CD4-positive, alpha-beta memory T cell (primary cell): Measurements from ENCODE around the gene PDE8A. TPM values are rescaled to one million over a fixed set of nuclear protein-coding genes. Genes with fewer than 3 reads are reported as not detected.
A peak's percentile ranks its signal among the peaks of the same experiment; 100 is the strongest.

Source experiments
- CTCF ChIA-PET: fragments of 350-600 bp; sonication (Branson Sonifier 250); formaldehyde crosslinking; loops from one replicate; lab custom pipeline; 2021; ENCODE audit warnings: inconsistent platforms; ENCODE audit not compliant: partially characterized antibody; lab: Charles Lee
- POLR2A ChIA-PET: fragments of 350-600 bp; sonication (Branson Sonifier 250); formaldehyde crosslinking; loops from one replicate; lab custom pipeline; 2021; ENCODE audit not compliant: partially characterized antibody; lab: Charles Lee
- DNase-seq, 5 donors: peaks; one replicate each; pipeline versions ENCODE4 v3.0.0 to v3.0.0-alpha.2; 2020 to 2022; ENCODE audit warnings: mixed read lengths in 1 of 5
- H3K27ac ChIP-seq: one replicate; pipeline ENCODE4 v1.7.0; 2013; ENCODE audit warnings: low read depth, low read length
- H3K27me3 ChIP-seq: 2 replicates; pipeline ENCODE4 v1.7.0; 2013; ENCODE audit warnings: mild to moderate bottlenecking, low read length, moderate library complexity; ENCODE audit not compliant: insufficient read depth
- H3K36me3 ChIP-seq: 2 replicates; pipeline ENCODE4 v1.7.0; 2013; ENCODE audit warnings: mild to moderate bottlenecking, low read length, moderate library complexity; ENCODE audit not compliant: insufficient read depth
- H3K4me1 ChIP-seq: 2 replicates; pipeline ENCODE4 v1.7.0; 2013; ENCODE audit warnings: mild to moderate bottlenecking, low read length, moderate library complexity; ENCODE audit not compliant: insufficient read depth
- H3K4me3 ChIP-seq, 2 donors: one replicate each; pipeline ENCODE4 v1.7.0; 2013; ENCODE audit warnings: low read length in 2 of 2, mild to moderate bottlenecking in 1 of 2
- H3K9me3 ChIP-seq, 2 donors: one replicate each; pipeline ENCODE4 v1.7.0; 2013; ENCODE audit warnings: low read length in 2 of 2, control low read depth in 1 of 2; ENCODE audit not compliant: control insufficient read depth in 1 of 2
- H3K27ac Mint-ChIP-seq, 7 donors: one replicate each; pipeline ENCODE4 v1.8.0; 2020 to 2021; ENCODE audit warnings: mixed read lengths in 7 of 7, mild to moderate bottlenecking in 6 of 7, inconsistent platforms in 3 of 7, moderate library complexity in 3 of 7
- H3K27me3 Mint-ChIP-seq, 2 donors: one replicate each; pipeline ENCODE4 v1.8.0; 2020 to 2021; ENCODE audit warnings: mixed read lengths in 2 of 2
- H3K36me3 Mint-ChIP-seq, 2 donors: one replicate each; pipeline ENCODE4 v1.8.0; 2020 to 2021; ENCODE audit warnings: mixed read lengths in 2 of 2, inconsistent platforms in 1 of 2, mild to moderate bottlenecking in 1 of 2
- H3K4me1 Mint-ChIP-seq, 4 donors: one replicate each; pipeline ENCODE4 v1.8.0; 2020 to 2021; ENCODE audit warnings: mixed read lengths in 4 of 4, mild to moderate bottlenecking in 1 of 4
- H3K4me3 Mint-ChIP-seq, 8 donors: one replicate each; pipeline ENCODE4 v1.8.0; 2020 to 2021; ENCODE audit warnings: mixed read lengths in 8 of 8, mild to moderate bottlenecking in 7 of 8, moderate library complexity in 6 of 8, inconsistent platforms in 3 of 8
- H3K9me3 Mint-ChIP-seq, 8 donors: one replicate each; pipeline ENCODE4 v1.8.0; 2020 to 2021; ENCODE audit warnings: mixed read lengths in 8 of 8, mild to moderate bottlenecking in 5 of 8, inconsistent platforms in 3 of 8, moderate library complexity in 1 of 8
- intact Hi-C: fragments of 100-400 bp; cut with micrococcal nuclease; formaldehyde crosslinking; loops from one replicate; pipeline ENCODE4 v1.15.1; 2023
- polyA plus RNA-seq, 2 donors: library from polyadenylated mRNA; unstranded; fragments of 300-500 nt; fragmentation: Illumina TruSeq; gene quantifications; one replicate each; pipeline ENCODE4 v1.2.3, GENCODE V29; 2021
- total RNA-seq, 2 experiments: library from RNA; stranded (reverse); gene quantifications; one replicate each; pipeline ENCODE4 v1.2.3, GENCODE V29; 2021

PDE8A gene
- total and polyA plus RNA-seq, 4 experiments from 2014 or later = 1.9 to 41.3 (median 22.4) TPM

- CTCF ChIA-PET = no interaction called here
Observed at GRCh38 chr15:84970843-84971242, 10.8 kb upstream of the PDE8A start.

DNA sequence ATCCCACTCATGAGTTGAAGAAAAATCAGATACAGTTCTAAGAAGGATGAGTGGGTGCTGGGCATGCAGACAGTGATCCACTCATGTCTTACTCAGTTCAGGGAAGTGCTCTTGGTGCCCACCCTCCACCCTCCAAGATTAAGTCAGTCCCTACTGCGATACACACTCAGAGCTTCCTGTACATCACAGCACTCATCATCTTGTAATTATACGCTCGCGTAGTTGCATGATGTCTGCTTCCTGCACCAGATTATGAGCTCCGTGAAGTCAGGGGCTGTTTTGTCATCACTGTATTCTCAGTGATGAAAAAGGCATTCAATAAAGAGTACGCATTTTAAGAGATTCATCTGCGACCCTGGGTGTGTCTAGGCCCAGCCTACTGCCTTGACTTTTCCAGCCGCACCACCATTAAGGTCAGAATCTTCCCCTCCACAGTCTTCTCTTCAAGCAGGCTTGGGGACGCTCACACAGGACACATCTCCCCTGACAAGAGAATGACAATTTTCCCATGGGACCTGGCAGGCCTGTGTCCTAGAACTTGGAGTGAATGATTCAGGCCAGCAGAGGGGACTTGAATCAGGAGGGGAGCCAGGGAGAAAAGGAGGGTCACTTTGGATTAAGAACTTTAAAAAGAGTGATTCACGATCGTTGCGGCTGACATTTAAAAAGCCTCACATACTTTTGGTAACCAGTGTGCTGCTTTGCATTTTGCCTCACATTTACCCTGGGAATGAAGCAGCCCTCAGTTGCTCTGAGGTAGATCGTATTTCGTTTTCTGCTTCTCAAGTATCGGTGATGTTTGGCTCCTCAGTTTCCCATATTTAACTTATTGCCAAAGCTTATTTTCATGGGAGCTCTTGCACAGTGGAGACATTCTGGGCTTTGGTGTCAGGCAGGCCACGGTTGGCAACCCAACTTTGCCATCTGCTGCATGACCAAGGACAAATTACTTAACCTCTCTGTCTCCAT lies 7.9 kb upstream of the PDE8A start:
- H3K27ac Mint-ChIP-seq = no peak overlapping the region
- ChIA-PET CTCF (no interaction called here), POLR2A (no interaction called here)
- no peaks in the 10 kb centered on the region for H3K36me3 ChIP-seq
- peaks cover 0 to 1% of the 10 kb centered on the region in 2 donors for H3K27me3 Mint-ChIP-seq
- DNase-seq = no peak
- H3K27ac ChIP-seq = no peak overlapping the region
- intact Hi-C loops = no loop called here
- H3K9me3 Mint-ChIP-seq = no peaks in the 10 kb centered on the region
- no peak overlapping the region for H3K4me3 ChIP-seq
- no peaks in the 10 kb centered on the region for H3K27me3 ChIP-seq
- no peaks in the 10 kb centered on the region for H3K4me1 ChIP-seq
- no peak overlapping the region for H3K4me3 Mint-ChIP-seq
- no peaks in the 10 kb centered on the region for H3K36me3 Mint-ChIP-seq
- H3K4me1 Mint-ChIP-seq = no peaks in the 10 kb centered on the region
- no peaks in the 10 kb centered on the region for H3K9me3 ChIP-seq

More at GRCh38 chr15:84970843-84971242, 10.8 kb upstream of the PDE8A start:
- no peak for DNase-seq
- no peaks in the 10 kb centered on the region for H3K27me3 ChIP-seq
- H3K9me3 ChIP-seq = no peaks in the 10 kb centered on the region
- H3K27ac Mint-ChIP-seq = no peak overlapping the region
- no peak overlapping the region for H3K27ac ChIP-seq
- no peaks in the 10 kb centered on the region for H3K36me3 ChIP-seq
- no peak overlapping the region for H3K4me3 ChIP-seq
- peaks cover 0 to 4% of the 10 kb centered on the region in 2 donors for H3K36me3 Mint-ChIP-seq
- peaks cover 0 to 4% (median 0%) of the 10 kb centered on the region in 8 donors for H3K9me3 Mint-ChIP-seq
- peaks cover 0 to 1% of the 10 kb centered on the region in 2 donors for H3K27me3 Mint-ChIP-seq
- POLR2A ChIA-PET = interaction anchor here (1.6 kb wide), 1 partner anchor 10 kb away, joined by 7 read pairs; the partner anchor contains the start of gene PDE8A
- H3K4me1 Mint-ChIP-seq = no peaks in the 10 kb centered on the region
- intact Hi-C loops = no loop called here
- no peaks in the 10 kb centered on the region for H3K4me1 ChIP-seq
- no peak overlapping the region for H3K4me3 Mint-ChIP-seq

DNA sequence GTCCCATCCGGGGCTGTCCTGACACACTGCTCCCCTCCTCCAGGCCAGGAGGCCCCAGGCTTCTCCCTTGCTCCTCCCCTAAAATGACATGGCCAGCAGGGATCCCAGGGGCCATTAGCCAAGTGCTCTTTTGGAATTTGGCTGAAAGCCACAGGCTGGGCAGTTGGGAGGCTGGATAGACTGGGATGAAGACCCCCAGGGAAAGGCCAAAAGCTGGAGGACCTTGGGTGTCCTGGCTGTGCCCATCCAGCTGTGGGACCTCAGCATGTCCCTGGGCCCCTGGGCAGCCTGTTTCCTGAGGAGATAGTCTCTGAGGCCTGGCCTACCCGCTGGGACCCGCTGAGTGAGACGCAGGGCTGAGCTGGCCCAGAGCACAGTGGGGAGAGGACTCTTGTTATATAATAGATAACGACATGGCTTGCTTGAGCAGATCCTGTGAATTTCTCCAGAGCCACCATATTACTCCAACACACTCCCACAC lies 5.7 kb upstream of the PDE8A start:
- POLR2A ChIA-PET = no interaction called here
- Mint-ChIP-seq H3K27me3 (peaks cover 0 to 1% of the 10 kb centered on the region in 2 donors), H3K27ac (peak overlapping the region in 1 of 7 donors; percentile 4), H3K4me3 (no peak overlapping the region), H3K36me3 (peaks cover 0 to 3% of the 10 kb centered on the region in 2 donors), H3K4me1 (peaks cover 0 to 12% (median 6%) of the 10 kb centered on the region in 4 donors), H3K9me3 (no peaks in the 10 kb centered on the region)
- intact Hi-C loops = no loop called here
- no peaks in the 10 kb centered on the region for H3K36me3 ChIP-seq
- CTCF ChIA-PET = no interaction called here
- peaks cover 7% of the 10 kb centered on the region for H3K4me1 ChIP-seq
- no peak for DNase-seq
- no peak overlapping the region for H3K4me3 ChIP-seq
- H3K9me3 ChIP-seq = no peaks in the 10 kb centered on the region
- H3K27ac ChIP-seq = no peak overlapping the region
- no peaks in the 10 kb centered on the region for H3K27me3 ChIP-seq

DNA sequence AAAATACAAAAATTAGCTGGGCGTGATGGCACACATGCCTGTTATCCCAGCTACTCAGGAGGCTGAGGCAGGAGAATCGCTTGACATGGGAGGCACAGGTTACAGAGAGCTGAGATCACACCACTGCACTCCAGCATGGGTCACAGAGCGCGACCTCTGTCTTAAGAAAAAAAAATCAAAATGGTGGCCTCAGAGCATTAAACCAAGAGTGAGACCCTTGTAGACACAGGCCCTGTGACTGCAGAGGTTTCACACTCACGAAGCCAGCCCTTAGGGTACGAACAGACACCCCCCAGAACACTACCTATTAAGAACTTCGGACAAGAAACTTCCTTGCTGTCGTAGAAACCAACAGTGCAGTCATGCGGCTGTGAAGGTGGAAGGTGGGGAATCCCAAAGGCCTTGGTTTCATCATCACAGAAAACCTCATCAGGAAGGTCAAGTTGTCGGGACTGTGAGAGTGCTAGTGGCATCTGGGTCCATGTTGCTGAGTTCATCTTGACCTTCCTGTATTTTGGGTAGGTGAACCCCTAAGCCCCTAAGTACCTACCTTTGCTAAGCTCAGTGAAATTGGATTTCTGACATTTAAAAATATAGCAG lies 4.8 kb upstream of the PDE8A start:
- Mint-ChIP-seq H3K4me3 (no peak overlapping the region), H3K27ac (no peak overlapping the region), H3K4me1 (peaks cover 0 to 12% (median 6%) of the 10 kb centered on the region in 4 donors), H3K27me3 (no peaks in the 10 kb centered on the region), H3K9me3 (no peaks in the 10 kb centered on the region), H3K36me3 (peaks cover 0 to 4% of the 10 kb centered on the region in 2 donors)
- Histone ChIP-seq H3K4me3 (no peak overlapping the region), H3K4me1 (peaks cover 7% of the 10 kb centered on the region), H3K36me3 (no peaks in the 10 kb centered on the region), H3K27ac (no peak overlapping the region), H3K9me3 (no peaks in the 10 kb centered on the region), H3K27me3 (no peaks in the 10 kb centered on the region)
- DNase-seq = no peak
- ChIA-PET CTCF (interaction anchor here (1.7 kb wide), 1 partner anchor 68 kb away, joined by 5 read pairs; no protein-coding TSS in a partner anchor), POLR2A (no interaction called here)
- intact Hi-C loops = no loop called here

DNA sequence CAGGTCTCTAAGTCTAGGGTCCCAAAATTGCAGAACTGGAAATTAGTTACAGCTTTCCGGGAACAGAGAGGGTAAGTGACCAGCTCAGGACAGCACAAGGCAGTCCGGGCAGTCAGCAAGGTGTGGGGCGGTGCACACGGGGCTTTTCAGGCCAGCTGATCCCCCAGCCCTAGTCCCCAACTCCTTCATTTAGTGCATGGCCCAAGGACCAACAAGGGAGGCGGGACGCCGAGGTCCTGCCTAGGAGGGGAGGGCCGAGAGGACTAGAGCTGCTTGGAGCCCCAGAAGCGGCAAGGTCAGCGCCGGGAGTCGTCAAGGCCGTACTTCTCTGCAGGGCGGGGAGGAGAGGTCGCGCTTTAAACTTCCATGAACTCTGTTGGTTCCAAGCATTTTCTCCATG lies 2.0 kb upstream of the PDE8A start:
- peak overlapping the region; percentile 92 to 98 (median 95) for H3K4me3 Mint-ChIP-seq
- Histone ChIP-seq H3K4me3 (no peak overlapping the region), H3K4me1 (peaks cover 26% of the 10 kb centered on the region), H3K36me3 (no peaks in the 10 kb centered on the region), H3K27ac (peak overlapping the region; percentile 83), H3K27me3 (no peaks in the 10 kb centered on the region), H3K9me3 (no peaks in the 10 kb centered on the region)
- CTCF ChIA-PET = interaction anchor here (1.1 to 2.6 kb wide), 6 partner anchors 9 to 408 kb away, joined by 3 to 8 read pairs (median 6); no protein-coding TSS in a partner anchor
- peaks cover 19 to 36% (median 27%) of the 10 kb centered on the region in 4 donors for H3K4me1 Mint-ChIP-seq
- peaks cover 0 to 12% of the 10 kb centered on the region in 2 donors for H3K36me3 Mint-ChIP-seq
- DNase-seq = no peak
- intact Hi-C loops = loop anchor here (1.0 to 2.0 kb wide), 4 partner anchors 65 to 401 kb away; partner anchors contain the start of genes AKAP13 and ZSCAN2
- H3K27ac Mint-ChIP-seq = peak overlapping the region in 6 of 7 donors; percentile 94 to 98 (median 96)
- H3K27me3 Mint-ChIP-seq = no peaks in the 10 kb centered on the region
- POLR2A ChIA-PET = interaction anchor here (1.2 to 3.8 kb wide), 5 partner anchors 9 to 814 kb away, joined by 3 to 24 read pairs (median 15); no protein-coding TSS in a partner anchor
- no peaks in the 10 kb centered on the region for H3K9me3 Mint-ChIP-seq

DNA sequence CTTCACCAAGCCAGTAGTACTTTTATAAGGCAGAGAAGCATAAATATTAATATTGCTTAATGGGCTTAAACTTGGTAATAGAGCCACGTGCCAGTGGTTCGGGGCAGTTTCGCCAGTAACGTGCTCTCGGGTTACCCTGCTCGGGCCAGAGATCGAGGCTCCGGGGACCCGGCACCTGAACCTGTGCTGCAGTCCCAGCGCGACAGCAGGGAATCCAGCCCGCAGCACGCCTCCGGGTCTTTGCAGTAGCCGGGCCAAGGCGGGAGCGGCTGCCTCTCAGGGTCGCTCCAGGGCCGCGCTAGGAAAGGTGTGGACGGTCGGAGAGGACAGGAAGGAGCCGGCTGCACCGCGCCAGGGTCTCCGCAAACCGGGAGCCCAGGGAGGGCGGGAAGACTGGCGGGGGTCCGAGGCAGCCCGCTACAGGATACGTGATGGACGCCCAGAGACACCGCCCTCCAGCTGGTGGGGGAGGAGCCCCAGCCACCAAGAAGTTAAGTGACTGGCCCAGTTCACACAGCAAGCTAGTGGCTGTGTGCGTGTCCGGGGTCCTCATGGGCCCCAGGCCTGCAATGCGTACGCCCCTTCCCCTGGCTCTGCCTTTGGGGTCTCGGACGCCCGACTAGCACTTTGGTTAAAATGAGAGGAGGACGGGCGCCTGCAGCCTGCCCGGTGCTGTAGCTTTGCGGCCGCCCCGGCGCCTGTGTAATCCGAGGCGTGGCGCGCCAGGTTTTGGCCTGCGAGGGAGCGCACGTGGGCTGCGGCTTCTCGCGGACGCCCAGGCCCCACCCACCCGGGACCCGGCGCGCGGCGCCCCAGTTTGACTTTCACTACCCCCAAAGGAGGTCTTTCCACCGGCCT lies 1.2 kb upstream of the PDE8A start:
- CTCF ChIA-PET = interaction anchor here (0.8 to 2.6 kb wide), 11 partner anchors 8 to 409 kb away, joined by 3 to 8 read pairs (median 4); no protein-coding TSS in a partner anchor
- Mint-ChIP-seq H3K27me3 (no peaks in the 10 kb centered on the region), H3K27ac (peak overlapping the region; percentile 94 to 98 (median 97)), H3K36me3 (peaks cover 0 to 12% of the 10 kb centered on the region in 2 donors), H3K4me1 (peaks cover 23 to 43% (median 33%) of the 10 kb centered on the region in 4 donors), H3K9me3 (no peaks in the 10 kb centered on the region), H3K4me3 (peak overlapping the region; percentile 92 to 98 (median 95))
- Histone ChIP-seq H3K9me3 (no peaks in the 10 kb centered on the region), H3K4me1 (peaks cover 34% of the 10 kb centered on the region), H3K27ac (peak overlapping the region; percentile 83), H3K4me3 (peak overlapping the region; percentile 43 to 86), H3K27me3 (no peaks in the 10 kb centered on the region), H3K36me3 (no peaks in the 10 kb centered on the region)
- peak; percentile 92 to 94 (median 92) for DNase-seq
- POLR2A ChIA-PET = interaction anchor here (0.8 to 3.8 kb wide), 32 partner anchors 8 to 813 kb away, joined by 3 to 25 read pairs (median 5); partner anchors contain the start of genes SEC11A and WDR73
- intact Hi-C loops = loop anchor here (1.0 to 2.0 kb wide), 6 partner anchors 10 to 400 kb away; partner anchors contain the start of genes AKAP13, WDR73 and ZSCAN2
